Keratinocyte (primary cell): ENCODE measurements around the gene RER1. TPM values are rescaled to one million over a fixed set of nuclear protein-coding genes. Genes with fewer than 3 reads are reported as not detected.

Experiments
- DNase-seq: peaks from one replicate; pipeline ENCODE4 v3.0.0-alpha.2; 2011; ENCODE audit warnings: low read depth, missing footprints, low spot score
- FAIRE-seq: peaks from 2 replicates; lab custom pipeline; 2011; peaks lifted over from hg19 to GRCh38; lab: Jason Lieb, UNC
- H2AFZ ChIP-seq: 2 replicates; pipeline ENCODE4 v1.6.0; 2012; ENCODE audit warnings: low read length, control low read depth, inconsistent platforms; ENCODE audit not compliant: control insufficient read depth
- H3K27ac ChIP-seq: 2 replicates; pipeline ENCODE4 v1.5.1; 2011; ENCODE audit warnings: low read length; ENCODE audit not compliant: control insufficient read depth, insufficient read depth
- H3K27me3 ChIP-seq: 3 replicates; pipeline ENCODE4 v1.6.0; 2011; ENCODE audit warnings: low read length; ENCODE audit not compliant: control insufficient read depth, insufficient read depth; ENCODE audit errors: extremely low read depth
- H3K36me3 ChIP-seq, 2 experiments: 2 replicates in 1 of 2; 3 replicates in 1 of 2; pipeline ENCODE4 v1.5.1; 2011; ENCODE audit warnings: low read length in 2 of 2, mild to moderate bottlenecking in 1 of 2; ENCODE audit not compliant: control insufficient read depth in 2 of 2, insufficient read depth in 2 of 2; ENCODE audit errors: extremely low read depth in 1 of 2
- H3K4me1 ChIP-seq: 3 replicates; pipeline ENCODE4 v1.5.1; 2011; ENCODE audit warnings: low read length; ENCODE audit not compliant: control insufficient read depth, insufficient read depth; ENCODE audit errors: extremely low read depth
- H3K4me2 ChIP-seq: 3 replicates; pipeline ENCODE4 v1.6.0; 2011; ENCODE audit warnings: low read depth, low read length; ENCODE audit not compliant: control insufficient read depth, insufficient read depth; ENCODE audit errors: extremely low read depth
- H3K4me3 ChIP-seq, 3 experiments: fragments of 200-600 bp in 1 of 3; sonication (generic) in 1 of 3; 2 replicates in 2 of 3; 3 replicates in 1 of 3; pipeline ENCODE4 v1.5.1; 2011 to 2016; ENCODE audit warnings: low read length in 3 of 3, mild to moderate bottlenecking in 3 of 3, control low read depth in 2 of 3, inconsistent platforms in 1 of 3, low read depth in 1 of 3, mixed read lengths in 1 of 3, mixed run types in 1 of 3, moderate library complexity in 1 of 3; ENCODE audit not compliant: control insufficient read depth in 2 of 3, insufficient read depth in 2 of 3; ENCODE audit errors: extremely low read depth in 1 of 3
- H3K79me2 ChIP-seq: 2 replicates; pipeline ENCODE4 v1.6.0; 2012; ENCODE audit warnings: low read length; ENCODE audit not compliant: control insufficient read depth, insufficient read depth
- H3K9ac ChIP-seq: 3 replicates; pipeline ENCODE4 v1.6.0; 2011; ENCODE audit warnings: low read length; ENCODE audit not compliant: control insufficient read depth, insufficient read depth; ENCODE audit errors: extremely low read depth
- H3K9me1 ChIP-seq: 3 replicates; pipeline ENCODE4 v1.6.0; 2011; ENCODE audit warnings: low read length; ENCODE audit not compliant: control insufficient read depth, insufficient read depth; ENCODE audit errors: extremely low read depth
- H3K9me3 ChIP-seq: 2 replicates; pipeline ENCODE4 v1.5.1; 2012; ENCODE audit warnings: low read depth, low read length; ENCODE audit not compliant: control insufficient read depth
- H4K20me1 ChIP-seq: 3 replicates; pipeline ENCODE4 v1.6.0; 2011; ENCODE audit warnings: low read length; ENCODE audit not compliant: control insufficient read depth, insufficient read depth; ENCODE audit errors: extremely low read depth
- CTCF ChIP-seq, 3 experiments: IDR thresholded peaks in 1 of 3; conservative IDR thresholded peaks in 1 of 3; optimal IDR thresholded peaks in 1 of 3; 2 replicates in 2 of 3; 3 replicates in 1 of 3; pipeline versions ENCODE3 to v1.5.1; 2011; ENCODE audit warnings: low read length in 3 of 3, mild to moderate bottlenecking in 3 of 3, moderate library complexity in 2 of 3, control low read depth in 1 of 3, inconsistent platforms in 1 of 3; ENCODE audit not compliant: insufficient read depth in 2 of 3; ENCODE audit errors: extremely low read depth in 1 of 3
- EZH2 ChIP-seq: IDR thresholded peaks from one replicate; pipeline ENCODE4 v1.6.1; 2012; ENCODE audit warnings: inconsistent platforms, mild to moderate bottlenecking, low read length, moderate library complexity
- dilution Hi-C: fragments of 300-500 bp; cut with MboI; formaldehyde crosslinking; loops from one replicate; pipeline ENCODE4 v1.7.0; 2020; ENCODE audit warnings: low sequenced_read_pairs; ENCODE audit not compliant: extremely low pct_ligation_motif_present
- polyA plus RNA-seq, 5 experiments: library from polyadenylated mRNA; depleted of rRNA in 3 of 5; stranded (reverse) in 3 of 5; stranded (forward) in 1 of 5; unstranded in 1 of 5; fragments of >200 nt; gene quantifications; 1 replicate in 1 of 5; 2 replicates in 3 of 5; 3 replicates in 1 of 5; pipeline versions ENCODE4 v1.2.1 to v1.2.3, GENCODE V29; 2011 to 2012; ENCODE audit warnings: missing spikeins in 2 of 5, low read depth in 1 of 5, low replicate concordance in 1 of 5

RER1 gene
- polyA plus RNA-seq, 1 donor (not counting 4 experiments of a cell fraction or from before 2014, with no cell fraction given), result 297 TPM

- no peaks in the 10 kb centered on the region for H3K27me3 ChIP-seq
- peak overlapping the region in 1 of 3 experiments; percentile 14 for H3K4me3 ChIP-seq
- DNase-seq (no peak), FAIRE-seq (no peak)
- no peak overlapping the region for H2AFZ ChIP-seq
- peaks cover 16 to 28% of the 10 kb centered on the region in 2 experiments for H3K36me3 ChIP-seq
- H3K4me1 ChIP-seq, result peaks cover 10% of the 10 kb centered on the region
- peaks cover 92% of the 10 kb centered on the region for H3K79me2 ChIP-seq
- H4K20me1 ChIP-seq, result peaks cover 54% of the 10 kb centered on the region
- H3K9ac ChIP-seq, result no peak overlapping the region
- no peaks in the 10 kb centered on the region for H3K9me1 ChIP-seq
- H3K9me3 ChIP-seq, result no peaks in the 10 kb centered on the region
- TF ChIP-seq CTCF (optimal IDR thresholded peaks at IDR 0.05 in 1 of 3, IDR thresholded peaks at IDR 0.05 in 1 of 3, conservative IDR thresholded peaks at IDR 0.05 in 1 of 3; ENCODE audit: extremely low read depth in 1 of 3, insufficient read depth in 2 of 3, low read length in 3 of 3) (no peak), EZH2 (no peak)
- dilution Hi-C loops, result no loop called here
- no peak overlapping the region for H3K27ac ChIP-seq
- H3K4me2 ChIP-seq, result peak overlapping the region; percentile 51
These were observed 51.0 kb downstream of the RER1 start for GRCh38 chr1:2442661-2443060.

GRCh38 chr1:2443277-2444137 is 51.9 kb downstream of the RER1 start:
- DNase-seq, result no peak
- Histone ChIP-seq H3K9me1 (no peaks in the 10 kb centered on the region), H3K9ac (no peak overlapping the region), H2AFZ (no peak overlapping the region), H3K4me1 (peaks cover 10% of the 10 kb centered on the region), H4K20me1 (peaks cover 50% of the 10 kb centered on the region), H3K9me3 (no peaks in the 10 kb centered on the region), H3K4me2 (peak overlapping the region; percentile 51), H3K79me2 (peaks cover 90% of the 10 kb centered on the region), H3K4me3 (peak overlapping the region in 1 of 3 experiments; percentile 14), H3K27ac (no peak overlapping the region), H3K36me3 (peaks cover 10 to 29% of the 10 kb centered on the region in 2 experiments), H3K27me3 (no peaks in the 10 kb centered on the region)
- FAIRE-seq, result no peak
- dilution Hi-C loops, result no loop called here
- TF ChIP-seq CTCF (optimal IDR thresholded peaks at IDR 0.05 in 1 of 3, IDR thresholded peaks at IDR 0.05 in 1 of 3, conservative IDR thresholded peaks at IDR 0.05 in 1 of 3; ENCODE audit: extremely low read depth in 1 of 3, insufficient read depth in 2 of 3, low read length in 3 of 3), result no peak
- no peak for TF ChIP-seq EZH2
